IgD-negative memory B cell (primary cell): Measurements from ENCODE around the gene PARD6B. TPM values are rescaled to one million over a fixed set of nuclear protein-coding genes. Genes with fewer than 3 reads are reported as not detected.

Experiments used
- H3K27ac Mint-ChIP-seq, 3 donors: one replicate each; pipeline ENCODE4 v1.8.0; 2020 to 2022; ENCODE audit warnings: mild to moderate bottlenecking in 3 of 3, mixed read lengths in 3 of 3, moderate library complexity in 1 of 3
- H3K27me3 Mint-ChIP-seq: one replicate; pipeline ENCODE4 v1.8.0; 2021; ENCODE audit warnings: mixed read lengths
- H3K36me3 Mint-ChIP-seq: one replicate; pipeline ENCODE4 v1.8.0; 2020; ENCODE audit warnings: mild to moderate bottlenecking, mixed read lengths
- H3K4me1 Mint-ChIP-seq, 3 donors: one replicate each; pipeline ENCODE4 v1.8.0; 2020 to 2022; ENCODE audit warnings: mixed read lengths in 3 of 3, mild to moderate bottlenecking in 1 of 3
- H3K4me3 Mint-ChIP-seq, 4 donors: one replicate each; pipeline ENCODE4 v1.8.0; 2020 to 2022; ENCODE audit warnings: mild to moderate bottlenecking in 4 of 4, mixed read lengths in 4 of 4, moderate library complexity in 3 of 4
- H3K9me3 Mint-ChIP-seq, 3 donors: one replicate each; pipeline ENCODE4 v1.8.0; 2020 to 2021; ENCODE audit warnings: mixed read lengths in 3 of 3, mild to moderate bottlenecking in 1 of 3
- polyA plus RNA-seq: library from polyadenylated mRNA; unstranded; fragments of 300-500 nt; fragmentation: Illumina TruSeq; gene quantifications from one replicate; pipeline ENCODE4 v1.2.3, GENCODE V29; 2021

The PARD6B gene, protein sequence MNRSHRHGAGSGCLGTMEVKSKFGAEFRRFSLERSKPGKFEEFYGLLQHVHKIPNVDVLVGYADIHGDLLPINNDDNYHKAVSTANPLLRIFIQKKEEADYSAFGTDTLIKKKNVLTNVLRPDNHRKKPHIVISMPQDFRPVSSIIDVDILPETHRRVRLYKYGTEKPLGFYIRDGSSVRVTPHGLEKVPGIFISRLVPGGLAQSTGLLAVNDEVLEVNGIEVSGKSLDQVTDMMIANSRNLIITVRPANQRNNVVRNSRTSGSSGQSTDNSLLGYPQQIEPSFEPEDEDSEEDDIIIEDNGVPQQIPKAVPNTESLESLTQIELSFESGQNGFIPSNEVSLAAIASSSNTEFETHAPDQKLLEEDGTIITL
- polyA plus RNA-seq: 0.70 TPM

DNA sequence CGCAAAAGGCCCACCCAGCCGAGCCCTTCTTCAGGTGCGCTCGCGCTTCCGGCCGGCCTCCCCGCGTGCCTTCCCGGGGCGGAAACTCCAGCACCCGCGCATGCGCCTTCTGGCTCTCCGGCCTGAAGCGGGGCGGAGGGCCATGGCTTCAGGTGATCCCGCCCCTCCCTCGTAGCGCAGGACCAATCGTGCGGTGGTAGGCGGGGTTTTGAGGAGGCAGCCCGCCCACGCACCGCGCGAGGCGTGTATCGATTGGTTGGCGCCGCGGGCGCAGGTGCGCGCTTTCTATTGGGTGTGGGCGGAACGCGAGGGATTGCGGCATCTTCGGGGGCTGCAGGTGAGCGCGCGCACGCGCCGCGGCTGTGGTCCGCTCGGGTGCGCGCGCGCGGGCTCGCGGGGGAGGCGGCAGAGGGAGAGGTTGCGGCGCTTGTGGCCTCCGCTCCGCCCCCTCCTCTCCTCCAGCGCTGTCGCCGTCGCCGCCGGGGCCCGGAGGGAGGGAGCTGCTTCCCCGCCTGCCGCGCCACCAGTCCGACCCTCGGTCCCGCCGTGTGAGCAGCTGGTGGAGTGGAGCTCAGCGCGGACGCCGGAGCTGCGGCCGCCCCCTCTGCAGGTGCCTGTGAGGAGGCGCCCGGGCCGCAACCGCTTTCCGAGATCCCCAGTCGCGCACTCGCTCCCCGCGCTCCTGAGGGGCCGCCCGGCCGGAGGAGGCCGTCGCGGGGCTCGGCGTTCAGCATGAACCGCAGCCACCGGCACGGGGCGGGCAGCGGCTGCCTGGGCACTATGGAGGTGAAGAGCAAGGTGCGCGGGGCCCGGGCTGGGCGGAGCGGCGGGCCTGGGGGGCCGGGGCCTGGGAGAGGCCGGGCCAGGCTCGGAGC lies at the start of gene PARD6B:
PARD6B (plus strand) TSS at position 526 of the 875 bp plus-strand sequence; CDS start at position 733, 207 bp downstream.
- Mint-ChIP-seq H3K9me3 (no peaks in the 10 kb centered on the region), H3K4me3 (peak within 1 kb of the TSS; percentile 79 to 95 (median 91)), H3K27me3 (no peaks in the 10 kb centered on the region), H3K4me1 (peaks cover 9 to 15% (median 9%) of the 10 kb centered on the region in 3 donors), H3K36me3 (peaks cover 2% of the 10 kb centered on the region), H3K27ac (peak within 1 kb of the TSS; percentile 84 to 91 (median 86))

DNA sequence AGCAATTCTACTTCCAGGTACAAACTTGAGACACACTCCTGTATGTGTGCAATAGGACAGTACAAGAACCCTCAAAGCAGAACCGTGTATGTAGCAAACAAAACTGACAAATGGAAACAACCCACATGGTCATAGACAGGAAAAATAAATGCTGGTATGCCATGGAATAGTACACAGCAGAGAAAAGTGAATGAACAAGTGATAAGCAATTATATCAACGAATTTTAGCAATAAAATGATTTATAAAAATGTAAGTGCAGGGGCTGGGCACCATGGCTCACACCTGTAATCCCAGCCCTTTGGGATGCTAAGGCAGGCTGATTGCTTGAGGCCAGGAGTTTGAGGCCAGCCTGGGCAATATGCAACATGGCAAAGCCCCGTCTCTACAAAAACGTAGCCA lies 49.3 kb upstream of the PARD6B start:
- H3K4me3 Mint-ChIP-seq: no peak overlapping the region

DNA sequence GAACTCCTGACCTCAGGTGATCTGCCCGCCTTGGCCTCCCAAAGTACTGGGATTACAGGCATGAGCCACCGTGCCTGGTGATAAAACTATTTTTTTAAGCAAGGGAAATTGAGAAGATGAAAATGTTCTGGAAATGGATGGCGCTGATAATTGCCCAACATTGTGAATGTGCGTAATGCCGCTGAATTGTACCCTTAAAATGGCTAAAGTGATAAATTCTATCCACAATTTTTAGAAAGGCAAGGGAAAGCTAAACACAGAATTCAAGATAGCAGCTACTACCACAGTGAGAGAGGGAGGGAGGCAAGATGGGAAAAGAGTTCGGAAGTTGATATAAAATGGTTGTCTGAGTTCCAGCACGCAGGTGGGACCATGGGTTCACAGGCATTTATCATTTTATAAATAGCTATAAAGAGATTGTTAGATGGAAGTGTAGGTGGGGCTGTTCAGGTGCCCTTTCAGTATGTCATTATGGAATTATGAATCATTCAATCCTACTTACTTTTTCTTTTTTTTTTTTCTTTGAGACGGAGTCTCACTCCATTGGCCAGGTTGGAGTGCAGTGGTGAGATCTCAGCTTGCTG lies 48.3 kb upstream of the PARD6B start:
- H3K27ac Mint-ChIP-seq: no peak overlapping the region
- no peaks in the 10 kb centered on the region for H3K4me1 Mint-ChIP-seq
- H3K36me3 Mint-ChIP-seq: peaks cover 1% of the 10 kb centered on the region
- H3K4me3 Mint-ChIP-seq: no peak overlapping the region
- peaks cover 0 to 1% (median 0%) of the 10 kb centered on the region in 3 donors for H3K9me3 Mint-ChIP-seq
- H3K27me3 Mint-ChIP-seq: peaks cover 7% of the 10 kb centered on the region

More for the DNA sequence above, 49.3 kb upstream of the PARD6B start:
- Mint-ChIP-seq H3K27me3 (peaks cover 8% of the 10 kb centered on the region), H3K4me1 (no peaks in the 10 kb centered on the region), H3K36me3 (peaks cover 1% of the 10 kb centered on the region), H3K9me3 (peaks cover 0 to 1% (median 0%) of the 10 kb centered on the region in 3 donors), H3K27ac (no peak overlapping the region)

DNA sequence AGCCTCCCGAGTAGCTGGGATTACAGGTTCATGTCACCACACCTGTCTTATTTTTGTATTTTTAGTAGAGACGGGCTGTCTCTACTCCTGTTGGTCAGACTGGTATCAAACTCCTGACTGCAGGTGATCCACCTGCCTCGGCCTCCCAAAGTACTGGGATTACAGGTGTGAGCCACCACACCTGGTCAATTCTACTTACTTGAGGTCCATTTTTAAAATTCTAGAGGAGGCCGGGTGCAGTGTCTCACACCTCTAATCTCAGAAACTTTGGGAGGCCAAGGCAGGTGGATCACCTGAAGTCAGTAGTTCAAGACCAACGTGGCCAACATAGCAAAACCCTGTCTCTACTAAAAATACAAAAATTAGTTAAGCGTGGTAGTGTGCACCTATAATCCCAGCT lies 47.8 kb upstream of the PARD6B start:
- Mint-ChIP-seq H3K27ac (no peak overlapping the region), H3K4me1 (no peaks in the 10 kb centered on the region), H3K27me3 (peaks cover 5% of the 10 kb centered on the region), H3K36me3 (peaks cover 1% of the 10 kb centered on the region), H3K9me3 (peaks cover 0 to 1% (median 0%) of the 10 kb centered on the region in 3 donors), H3K4me3 (no peak overlapping the region)

DNA sequence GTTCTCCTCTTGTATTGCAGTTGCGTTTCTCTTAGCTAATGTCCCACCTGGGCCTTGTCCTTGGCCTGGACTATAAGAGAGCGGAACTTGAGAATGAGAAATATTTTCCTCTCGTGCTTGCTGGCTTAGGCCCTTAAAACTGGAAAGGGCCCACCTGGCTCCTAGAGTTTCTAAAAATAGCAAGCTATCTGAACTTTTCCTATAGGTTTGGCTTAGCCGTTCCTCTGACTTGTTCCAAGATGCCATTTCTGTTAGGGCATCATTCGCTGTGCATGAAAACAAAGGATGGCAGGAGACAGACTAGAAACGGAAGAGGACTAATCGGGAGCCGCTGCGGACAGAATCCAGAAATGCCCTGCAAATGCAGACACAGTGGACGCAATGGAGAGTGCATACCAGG lies 44.6 kb upstream of the PARD6B start:
- peaks cover 20% of the 10 kb centered on the region for H3K27me3 Mint-ChIP-seq
- H3K27ac Mint-ChIP-seq: no peak overlapping the region
- peaks cover 0 to 1% (median 0%) of the 10 kb centered on the region in 3 donors for H3K9me3 Mint-ChIP-seq
- peaks cover 0 to 4% (median under 1%) of the 10 kb centered on the region in 3 donors for H3K4me1 Mint-ChIP-seq
- H3K36me3 Mint-ChIP-seq: peaks cover 1% of the 10 kb centered on the region
- H3K4me3 Mint-ChIP-seq: no peak overlapping the region

DNA sequence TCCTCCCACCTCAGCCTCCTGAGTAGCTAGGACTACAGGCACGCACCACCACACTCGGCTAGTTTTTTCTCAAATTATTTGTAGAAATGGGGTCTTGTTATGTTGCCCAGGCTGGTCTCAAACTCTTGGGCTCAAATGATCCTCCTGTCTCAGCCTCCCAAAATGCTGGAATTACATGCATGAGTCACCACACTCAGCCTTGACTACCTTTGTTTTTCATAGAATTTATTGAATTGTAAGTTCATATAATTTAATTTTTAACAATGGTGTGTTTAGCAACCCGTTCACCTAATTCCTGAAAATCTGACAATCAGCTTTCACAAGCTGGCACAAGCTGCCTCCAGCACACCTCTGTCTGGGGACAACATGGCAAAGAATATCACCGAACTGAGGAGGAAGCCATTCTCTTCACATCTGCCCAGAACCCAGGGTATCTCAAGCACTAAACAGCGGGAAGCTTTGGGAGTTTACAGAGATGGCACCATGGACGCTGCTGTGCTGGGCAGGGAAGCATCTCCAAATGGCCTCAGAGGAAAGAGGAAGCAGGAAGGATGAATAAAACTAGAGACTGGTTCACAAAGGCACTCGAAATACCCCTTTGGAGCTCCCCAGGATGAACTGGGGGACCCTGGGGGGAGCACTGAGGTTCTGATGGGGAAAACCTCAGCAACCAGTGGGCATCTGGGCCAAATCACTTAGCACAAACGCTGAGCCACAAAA lies 43.0 kb upstream of the PARD6B start:
- Mint-ChIP-seq H3K9me3 (no peaks in the 10 kb centered on the region), H3K4me3 (peak overlapping the region in 1 of 4 donors; percentile 8), H3K36me3 (peaks cover 1% of the 10 kb centered on the region), H3K27ac (no peak overlapping the region), H3K4me1 (peaks cover 2 to 4% (median 4%) of the 10 kb centered on the region in 3 donors), H3K27me3 (peaks cover 28% of the 10 kb centered on the region)

DNA sequence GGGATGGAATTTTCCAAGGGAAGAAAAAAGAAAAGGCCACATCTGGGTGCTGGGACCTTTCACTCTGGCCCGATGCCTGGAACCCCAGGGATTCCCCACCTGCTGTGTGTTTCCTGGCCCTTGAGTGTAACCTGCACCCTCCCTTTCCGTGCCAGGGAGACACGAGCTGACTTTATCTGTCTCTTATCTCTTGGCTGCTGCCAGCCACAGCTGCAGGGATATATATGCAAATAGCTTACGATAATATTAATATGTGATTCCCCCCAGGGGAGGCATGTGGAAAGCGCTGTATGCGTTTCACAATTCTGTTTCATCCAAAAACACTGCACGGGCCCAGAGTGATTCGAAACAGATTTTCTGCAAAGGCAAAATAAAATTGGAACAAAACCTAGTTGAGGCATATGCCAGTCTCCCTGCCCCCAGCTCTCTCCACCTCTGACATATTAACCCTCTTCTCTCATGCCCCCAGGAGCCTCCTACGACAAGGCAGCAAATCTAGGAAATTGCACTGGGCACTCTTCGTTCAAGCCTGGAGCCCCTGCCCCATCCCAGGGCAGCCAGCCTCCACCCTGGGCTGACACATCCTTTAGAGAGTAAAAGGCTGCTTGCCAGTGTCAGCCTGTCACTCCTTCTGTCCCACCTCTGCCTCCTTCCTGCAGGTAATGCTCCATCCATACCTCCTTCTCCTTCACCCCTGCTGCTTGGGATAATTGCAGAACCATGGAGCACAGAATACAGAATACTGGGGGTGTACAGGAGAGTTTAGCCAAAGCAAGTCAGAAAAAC lies 41.3 kb upstream of the PARD6B start:
- Mint-ChIP-seq H3K9me3 (no peaks in the 10 kb centered on the region), H3K27ac (peak overlapping the region in 1 of 3 donors; percentile 26), H3K36me3 (peaks cover 1% of the 10 kb centered on the region), H3K27me3 (peaks cover 31% of the 10 kb centered on the region), H3K4me1 (peaks cover 2 to 4% (median 4%) of the 10 kb centered on the region in 3 donors), H3K4me3 (no peak overlapping the region)

DNA sequence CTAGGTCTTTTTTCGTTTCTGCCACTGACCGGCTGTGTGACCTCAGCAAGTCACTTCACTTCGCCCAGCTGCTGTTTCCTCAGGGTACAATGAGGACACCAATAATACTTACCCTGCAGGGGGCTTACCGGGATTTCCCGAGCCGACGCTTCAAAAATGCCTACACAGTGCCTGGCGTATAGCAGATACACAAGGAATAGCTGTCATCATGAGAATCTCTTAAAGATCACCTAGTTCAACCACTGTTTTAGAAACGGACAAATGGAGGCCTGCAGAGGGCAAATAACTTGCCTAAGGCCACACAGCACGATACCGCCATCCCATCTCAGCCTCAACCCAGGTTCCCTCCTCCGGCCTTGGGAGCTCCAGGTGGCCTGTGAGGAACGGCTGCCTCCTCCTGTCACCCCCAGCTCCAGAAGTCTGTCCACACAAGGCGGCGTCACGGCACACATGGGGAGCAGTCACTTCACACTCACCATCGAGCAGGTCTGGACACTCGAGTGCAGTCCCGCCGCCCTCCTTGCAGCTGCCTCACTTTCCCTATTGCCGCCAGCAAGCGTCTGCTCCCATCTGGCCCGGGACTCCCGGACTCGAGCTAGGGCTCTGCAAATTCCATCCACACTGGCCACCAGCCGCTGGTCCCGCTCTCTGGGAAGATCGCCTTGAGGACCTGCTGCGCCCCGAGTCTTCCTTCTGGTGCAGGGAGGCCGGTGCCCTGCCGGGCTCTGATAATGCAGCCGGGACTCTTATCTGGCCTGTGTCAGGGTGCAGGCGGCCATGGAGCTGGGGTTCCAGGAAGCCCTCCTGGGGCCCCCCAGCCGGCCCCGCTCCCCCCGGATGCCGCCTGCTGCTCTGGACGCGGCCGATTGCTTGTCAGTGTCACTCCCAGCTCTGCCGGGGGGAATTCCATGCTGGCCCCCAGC lies 40.5 kb upstream of the PARD6B start, which contains the start of gene RIPOR3:
RIPOR3 (minus strand) TSS at position 893 of the 923 bp plus-strand sequence; CDS start at position 479, 414 bp downstream.
- H3K9me3 Mint-ChIP-seq: no peaks in the 10 kb centered on the region
- peaks cover 31% of the 10 kb centered on the region for H3K27me3 Mint-ChIP-seq
- H3K4me3 Mint-ChIP-seq: peak within 1 kb of the TSS in 1 of 4 donors; percentile 54
- peaks cover 2 to 4% (median 4%) of the 10 kb centered on the region in 3 donors for H3K4me1 Mint-ChIP-seq
- H3K36me3 Mint-ChIP-seq: peaks cover 1% of the 10 kb centered on the region
- peak within 1 kb of the TSS in 1 of 3 donors; percentile 26 for H3K27ac Mint-ChIP-seq

DNA sequence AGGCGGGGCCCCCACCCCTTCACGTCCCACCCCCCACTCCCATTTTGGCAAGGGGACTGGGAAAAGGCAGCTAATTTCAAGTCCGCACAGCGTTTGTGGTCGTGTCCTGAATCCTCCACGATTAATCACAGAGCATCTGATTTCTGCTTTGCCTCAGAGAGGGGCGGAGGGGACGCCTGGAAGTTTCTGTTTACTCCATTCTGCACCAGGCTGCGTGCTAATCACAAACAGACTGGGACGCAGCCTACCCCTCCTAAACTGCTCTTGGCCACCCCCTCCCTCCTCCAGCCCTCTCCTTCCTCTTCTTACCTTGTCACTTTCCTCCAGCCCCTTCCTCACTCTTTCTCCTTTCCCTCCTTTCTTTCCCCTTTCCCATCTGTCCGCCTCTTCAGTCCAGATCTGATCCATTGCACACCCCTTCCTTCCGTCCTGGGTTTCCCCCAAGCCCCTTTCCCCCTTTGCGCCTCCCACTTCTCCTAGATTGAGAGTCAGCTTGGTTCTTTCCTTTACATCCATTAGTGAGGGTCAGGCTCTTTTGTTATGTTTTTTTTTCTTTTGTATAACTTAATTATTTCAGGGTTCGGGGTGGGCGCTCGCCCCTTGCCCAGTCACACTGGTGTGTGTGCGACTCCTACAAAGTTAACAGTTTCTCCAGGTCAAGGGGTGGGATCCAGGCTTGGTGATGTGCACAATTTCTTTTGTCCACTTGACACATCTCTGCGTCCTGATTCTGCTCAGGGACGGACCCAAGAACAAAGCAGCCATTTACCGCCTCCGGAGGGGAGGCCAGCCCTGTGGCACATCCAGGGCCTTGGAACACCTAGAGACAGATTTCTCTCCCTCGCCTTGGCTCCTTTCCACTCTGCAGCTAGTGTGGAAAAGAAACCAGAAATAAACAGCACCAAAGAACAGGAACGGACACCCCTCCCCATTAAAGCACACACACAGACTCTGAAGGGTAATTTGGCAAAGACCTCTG lies 39.5 kb upstream of the PARD6B start:
- Mint-ChIP-seq H3K4me3 (no peak overlapping the region), H3K27ac (no peak overlapping the region), H3K36me3 (no peaks in the 10 kb centered on the region), H3K4me1 (peaks cover 2 to 4% (median 4%) of the 10 kb centered on the region in 3 donors), H3K27me3 (peaks cover 31% of the 10 kb centered on the region), H3K9me3 (no peaks in the 10 kb centered on the region)

DNA sequence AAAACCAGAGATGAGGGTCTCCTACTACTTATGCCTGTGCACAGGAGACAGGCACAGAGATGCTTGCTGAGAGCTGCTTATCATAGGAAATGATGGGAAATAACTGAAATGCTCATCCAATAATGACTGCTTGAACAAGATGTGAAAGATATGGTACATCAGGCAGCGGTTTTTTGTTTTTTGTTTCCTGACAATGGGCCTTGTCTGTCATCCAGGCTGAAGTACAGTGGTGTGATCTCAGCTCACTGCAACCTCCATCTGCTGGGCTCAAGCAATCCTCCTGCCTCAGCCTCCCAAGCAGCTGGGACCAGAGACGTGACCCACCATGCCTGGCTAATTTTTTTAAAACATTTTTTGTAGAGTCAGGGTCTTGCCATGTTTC lies 38.8 kb upstream of the PARD6B start:
- H3K36me3 Mint-ChIP-seq: no peaks in the 10 kb centered on the region
- H3K4me1 Mint-ChIP-seq: peaks cover 2 to 4% (median 4%) of the 10 kb centered on the region in 3 donors
- H3K27ac Mint-ChIP-seq: no peak overlapping the region
- no peak overlapping the region for H3K4me3 Mint-ChIP-seq
- H3K9me3 Mint-ChIP-seq: no peaks in the 10 kb centered on the region
- peaks cover 31% of the 10 kb centered on the region for H3K27me3 Mint-ChIP-seq

DNA sequence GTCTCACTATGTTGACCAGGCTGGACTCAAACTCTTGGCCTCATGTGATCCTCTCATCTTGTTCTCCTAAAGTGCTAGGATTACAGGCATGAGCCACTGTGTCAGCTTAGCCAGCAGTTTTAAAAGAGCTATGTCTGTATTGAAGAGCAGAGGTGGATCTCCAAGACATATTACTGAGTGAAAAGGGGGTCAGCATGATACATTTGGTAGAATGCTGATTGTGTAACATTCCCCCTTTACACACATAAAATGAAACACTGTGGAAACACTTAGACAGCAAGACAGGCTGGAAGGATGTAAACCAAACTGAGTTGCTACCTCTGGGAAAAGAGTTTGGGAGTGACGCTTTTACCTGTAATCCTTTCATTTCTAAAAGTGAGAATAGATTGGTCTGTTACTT lies 38.4 kb upstream of the PARD6B start:
- no peak overlapping the region for H3K4me3 Mint-ChIP-seq
- no peaks in the 10 kb centered on the region for H3K9me3 Mint-ChIP-seq
- peaks cover 34% of the 10 kb centered on the region for H3K27me3 Mint-ChIP-seq
- H3K27ac Mint-ChIP-seq: no peak overlapping the region
- no peaks in the 10 kb centered on the region for H3K36me3 Mint-ChIP-seq
- peaks cover 2 to 4% (median 4%) of the 10 kb centered on the region in 3 donors for H3K4me1 Mint-ChIP-seq
